NCI-H187 treated with DMSO at 0.1 percent for 48 hours (cell line): ENCODE results near the gene MPC1.
"Not testable (repeated sequence)": the region's sequence is repeated elsewhere in the genome, so short reads cannot be mapped to it uniquely, and the experiment has no call there.

Experiments used
- DNase-seq: peaks from one replicate; lab custom pipeline; 2025; lab: John Stamatoyannopoulos, UW

MPC1 gene

GRCh38 chr6:166381381-166381732 lies 1.4 kb downstream of the MPC1 start:
- DNase-seq: no peak

GRCh38 chr6:166379800-166380199 lies 2.9 kb downstream of the MPC1 start:
- no peak for DNase-seq

- DNase-seq: no peak
These were observed 3.6 kb downstream of the MPC1 start for GRCh38 chr6:166379103-166379586.

- no peak for DNase-seq
These were observed 5.0 kb downstream of the MPC1 start for GRCh38 chr6:166377721-166378120.

DNA sequence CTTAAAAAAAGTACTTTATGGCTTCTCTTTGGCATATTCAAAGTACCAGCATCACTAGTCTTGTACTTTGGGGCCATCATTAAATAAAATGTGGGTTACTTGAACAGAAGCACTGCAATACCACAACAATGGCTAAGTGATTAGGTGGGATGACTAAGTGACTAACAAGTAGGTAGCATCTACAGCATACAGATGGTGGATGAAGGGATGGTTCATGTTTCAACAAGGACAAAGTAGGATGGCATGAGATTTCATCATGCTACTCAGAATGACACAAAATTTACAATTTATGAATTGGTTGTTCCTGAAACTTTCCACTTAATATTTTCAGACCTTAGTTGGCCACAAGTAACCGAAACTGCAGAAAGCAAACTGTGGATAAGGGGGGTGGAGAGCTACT lies 7.7 kb downstream of the MPC1 start:
- no peak for DNase-seq

DNA sequence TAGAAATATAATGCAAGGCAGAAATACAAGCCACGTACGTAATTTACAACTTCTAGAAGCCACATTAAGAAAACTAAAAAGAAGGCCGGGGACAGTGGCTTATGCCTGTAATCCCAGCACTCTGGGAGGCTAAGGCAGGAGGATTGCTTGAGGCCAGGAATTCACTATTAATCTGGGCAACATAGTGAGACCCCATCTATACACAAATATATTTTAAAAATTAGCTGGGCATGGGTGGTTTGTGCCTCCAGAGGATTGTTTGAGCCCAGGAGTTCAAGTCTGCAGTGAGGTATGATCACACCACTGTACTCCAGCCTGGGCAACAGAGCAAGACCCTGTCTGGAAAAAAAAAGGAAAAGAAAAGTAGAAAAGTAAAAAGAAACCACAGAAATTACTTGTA lies 12.3 kb downstream of the MPC1 start:
- no peak for DNase-seq

GRCh38 chr6:166369782-166370181 lies 13.0 kb downstream of the MPC1 start:
- DNase-seq: no peak

GRCh38 chr6:166366921-166367320 lies 15.8 kb downstream of the MPC1 start:
- DNase-seq: no peak

DNA sequence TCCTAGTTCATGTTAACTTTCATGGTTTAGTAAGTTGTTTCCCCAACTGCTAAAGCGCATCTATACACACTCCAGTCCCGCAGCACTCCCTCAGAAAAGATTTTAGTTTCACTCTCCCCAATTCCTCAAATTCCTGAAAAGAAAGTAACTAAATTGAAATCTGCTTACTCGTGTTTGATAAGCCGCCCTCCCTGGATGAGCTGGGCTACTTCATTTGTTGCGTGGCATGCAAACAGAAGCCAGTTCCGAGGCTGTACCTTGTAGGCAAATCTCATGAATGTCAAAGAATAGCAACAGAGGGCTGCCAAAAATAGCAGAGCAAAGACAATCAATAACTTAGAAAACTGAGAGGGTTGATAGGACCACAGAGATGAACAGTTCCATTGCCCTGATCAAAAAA lies 16.9 kb downstream of the MPC1 start:
- no peak for DNase-seq

DNA sequence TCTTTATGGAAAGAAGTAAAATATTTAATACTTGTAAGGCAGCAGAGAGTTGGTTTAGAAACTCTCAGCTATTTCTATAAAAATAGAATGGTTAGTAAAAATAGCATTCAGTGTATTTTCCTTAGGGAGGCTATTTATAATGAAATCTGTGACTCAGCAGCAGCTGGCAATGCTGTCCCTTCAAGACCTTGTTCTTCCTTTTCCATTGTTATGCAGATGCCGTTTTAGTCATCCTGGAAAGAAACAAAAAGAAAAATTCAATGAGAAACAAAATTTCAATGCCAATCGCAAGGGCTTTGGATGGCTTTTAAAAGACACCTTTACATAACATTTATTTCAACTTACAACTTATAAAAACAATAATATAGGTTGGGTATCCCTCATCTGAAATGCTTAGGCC lies 17.5 kb downstream of the MPC1 start:
- no peak for DNase-seq

GRCh38 chr6:166364456-166364855 lies 18.3 kb downstream of the MPC1 start:
- DNase-seq: no peak

- not testable (repeated sequence) for DNase-seq
These were observed 20.3 kb downstream of the MPC1 start for GRCh38 chr6:166362427-166362826.

DNA sequence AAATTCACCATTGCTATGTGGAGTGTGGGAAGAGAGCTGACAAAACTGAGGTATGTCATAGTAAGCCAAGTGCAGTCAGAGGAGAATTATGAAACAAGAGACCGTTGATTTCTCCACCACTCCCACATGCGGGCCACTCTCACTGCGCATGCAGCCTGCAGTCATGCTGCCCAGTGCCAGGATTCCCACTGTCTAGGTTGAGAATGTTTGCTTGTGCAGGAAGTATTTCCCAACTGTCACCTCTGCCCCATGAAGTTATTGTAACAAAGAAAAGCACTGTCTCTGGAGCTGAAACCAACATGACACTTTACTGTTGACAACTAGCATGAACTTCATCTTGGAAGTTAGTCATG lies 21.7 kb downstream of the MPC1 start:
- no peak for DNase-seq

- DNase-seq: no peak
These were observed 22.3 kb downstream of the MPC1 start for GRCh38 chr6:166360243-166361076.

DNA sequence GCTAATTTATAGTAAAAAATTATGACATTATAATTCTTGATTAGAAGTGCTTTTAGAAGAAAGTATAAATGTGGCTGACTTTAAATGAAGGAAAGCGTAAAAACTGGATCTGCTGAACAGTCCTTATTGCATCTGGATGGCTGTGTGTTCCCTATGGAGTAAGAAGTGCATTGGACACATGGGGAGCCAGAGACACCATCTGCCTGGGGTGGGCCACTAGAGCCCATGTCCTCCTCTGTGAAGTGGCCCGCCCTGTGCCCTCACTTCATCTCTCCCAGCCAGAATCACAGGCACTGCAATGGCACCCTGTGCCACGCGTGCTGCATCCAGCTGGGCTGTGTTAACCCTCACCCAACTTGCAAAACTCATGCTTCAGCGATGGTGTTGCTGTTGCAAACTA lies 27.2 kb downstream of the MPC1 start:
- DNase-seq: no peak

GRCh38 chr6:166354965-166355364 lies 27.8 kb downstream of the MPC1 start:
- DNase-seq: no peak

- DNase-seq: no peak
These were observed 28.6 kb downstream of the MPC1 start for GRCh38 chr6:166354143-166354542.

- DNase-seq: no peak
These were observed 29.2 kb downstream of the MPC1 start for GRCh38 chr6:166353507-166353906.

DNA sequence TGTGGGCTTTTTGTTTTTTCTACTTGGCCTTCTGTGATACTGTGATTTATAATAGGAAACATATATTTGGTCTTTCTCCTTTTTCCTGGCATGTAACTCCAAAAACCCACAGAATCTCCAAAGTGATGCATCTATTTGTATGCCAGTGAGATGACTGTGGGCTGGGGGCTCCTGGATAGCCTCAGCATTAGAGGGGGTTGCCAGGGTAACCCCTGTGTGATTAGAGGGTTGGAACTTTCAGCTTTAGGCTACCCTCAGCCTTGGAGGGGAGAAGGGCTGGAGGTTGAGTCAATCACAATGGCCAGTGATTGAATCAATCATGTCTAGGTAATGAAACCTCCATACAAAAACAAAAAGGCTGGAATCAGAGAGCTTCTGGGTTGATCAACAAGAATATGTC lies 29.8 kb downstream of the MPC1 start:
- DNase-seq: no peak

GRCh38 chr6:166351715-166352285 lies 30.9 kb downstream of the MPC1 start:
- DNase-seq: no peak

DNA sequence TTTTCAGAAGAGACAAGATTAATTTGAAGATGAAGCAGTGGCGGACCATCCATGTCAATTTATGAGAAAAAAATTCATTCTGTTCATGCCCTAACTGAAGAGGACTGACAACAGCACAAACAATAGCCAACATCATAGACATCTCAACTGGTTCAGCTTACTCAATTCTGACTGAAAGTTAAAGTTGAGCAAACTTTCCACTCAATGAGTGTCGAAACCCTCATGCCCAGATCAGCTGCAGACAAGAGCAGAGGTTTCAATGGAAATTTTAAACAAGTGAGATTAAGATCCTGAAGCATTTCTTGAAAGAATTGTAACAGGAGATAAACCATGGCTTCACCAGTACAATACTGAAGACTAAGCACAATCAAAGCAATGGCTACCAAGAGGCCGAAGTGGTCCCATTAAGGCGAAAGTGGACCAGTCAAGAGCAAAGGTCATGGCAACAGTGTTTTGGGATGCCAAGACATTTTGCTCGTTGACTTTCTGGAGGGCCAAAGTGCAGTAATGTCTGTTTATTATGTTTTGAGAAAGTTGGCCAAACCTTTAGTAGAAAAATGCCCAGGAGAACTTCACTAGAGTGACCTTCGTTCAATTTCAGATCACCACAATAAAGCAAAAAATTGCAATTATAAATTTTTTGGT lies 34.3 kb downstream of the MPC1 start:
- DNase-seq: no peak

- DNase-seq: no peak
These were observed 35.8 kb downstream of the MPC1 start for GRCh38 chr6:166346965-166347364.

DNA sequence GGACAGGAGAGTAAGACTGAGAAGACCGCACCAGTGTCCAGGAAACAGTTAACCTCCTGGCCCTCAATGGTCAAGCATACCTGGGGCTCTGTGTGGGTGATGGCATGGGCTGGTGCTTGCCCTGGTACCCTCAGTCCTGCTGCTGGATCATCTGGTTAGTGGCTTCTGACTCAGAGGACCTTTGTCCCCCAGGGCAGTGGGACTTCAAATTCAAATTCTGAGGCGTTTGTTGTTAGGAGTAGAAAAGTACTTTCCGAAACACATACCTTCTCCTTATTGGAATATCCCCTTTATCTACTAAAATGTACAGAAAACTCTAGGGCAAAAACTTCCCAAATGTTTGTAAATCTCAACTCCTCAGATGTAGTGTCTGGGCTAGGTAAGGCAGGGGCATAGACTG lies 36.3 kb downstream of the MPC1 start:
- DNase-seq: no peak
